Forelimb muscle (tissue), 1 donor: ENCODE measurements around the gene LIN9. TPM values are rescaled to one million over a fixed set of nuclear protein-coding genes. Genes with fewer than 3 reads are reported as not detected.

Experiments
- DNase-seq: peaks from one replicate; pipeline ENCODE4 v3.0.0-alpha.2; 2013; ENCODE audit warnings: low read depth
- polyA plus RNA-seq: library from polyadenylated mRNA; unstranded; fragments of 120-200 nt; gene quantifications from one replicate; pipeline ENCODE4 v1.2.1, GENCODE V29; 2013; ENCODE audit not compliant: insufficient read length

The LIN9 gene
- polyA plus RNA-seq, 1 donor = 6.7 TPM

DNA sequence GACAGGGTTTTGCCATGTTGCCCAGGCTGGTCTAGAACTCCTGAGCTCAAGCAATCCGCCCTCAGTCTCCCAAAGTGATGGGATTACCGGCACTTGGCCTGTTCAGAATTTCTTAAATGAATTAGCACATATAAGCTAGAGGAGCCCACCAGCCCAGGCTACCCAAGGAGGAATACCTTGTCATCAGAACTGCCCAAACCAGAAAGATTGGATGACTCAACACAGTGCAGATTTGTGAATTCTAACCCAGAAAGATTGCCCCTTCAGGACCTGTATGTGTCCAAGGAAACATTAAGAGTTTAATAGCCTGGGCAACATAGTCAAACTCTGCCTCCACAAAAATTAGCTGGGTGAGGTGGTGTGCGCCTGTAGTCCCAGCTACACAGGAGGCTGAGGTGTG is 14.0 kb upstream of the LIN9 start:
- DNase-seq = no peak

DNA sequence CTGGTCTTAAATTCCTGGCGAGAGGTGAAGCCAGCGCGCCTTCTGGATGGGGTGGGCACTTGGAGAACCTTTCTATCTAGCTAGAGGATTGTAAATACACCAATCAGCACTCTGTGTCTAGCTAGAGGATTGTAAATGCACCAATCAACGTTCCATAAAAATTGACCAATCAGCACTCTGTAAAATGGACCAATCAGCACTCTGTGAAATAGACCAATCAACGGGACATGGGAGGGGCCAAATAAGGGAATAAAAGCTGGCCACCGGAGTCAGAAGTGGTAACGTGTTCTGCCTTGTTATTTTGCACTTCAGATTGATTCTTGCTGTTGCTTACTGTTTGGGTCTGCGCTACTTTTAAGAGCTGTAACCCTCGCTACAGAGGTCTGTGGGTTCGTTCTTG is 12.0 kb upstream of the LIN9 start:
- no peak for DNase-seq

DNA sequence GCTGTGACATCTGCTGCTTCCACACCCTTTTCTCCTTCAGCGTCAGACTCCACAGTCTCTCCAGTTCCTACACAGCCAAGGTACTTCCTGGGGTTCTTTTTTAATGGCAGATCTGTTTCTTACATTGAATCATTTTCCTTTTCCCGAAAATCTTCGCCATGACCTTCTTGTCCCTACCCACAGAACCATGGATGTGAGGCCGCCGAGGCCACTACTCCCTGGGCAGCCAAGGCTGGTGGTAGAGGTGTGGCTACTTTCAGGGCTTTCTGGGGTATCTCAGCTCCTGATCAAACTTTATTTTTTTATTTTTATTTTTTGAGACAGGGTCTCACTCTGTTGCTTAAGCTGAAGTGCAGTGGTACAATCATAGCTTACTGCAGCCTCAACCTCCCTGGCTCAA is 9.5 kb upstream of the LIN9 start:
- DNase-seq = no peak

DNA sequence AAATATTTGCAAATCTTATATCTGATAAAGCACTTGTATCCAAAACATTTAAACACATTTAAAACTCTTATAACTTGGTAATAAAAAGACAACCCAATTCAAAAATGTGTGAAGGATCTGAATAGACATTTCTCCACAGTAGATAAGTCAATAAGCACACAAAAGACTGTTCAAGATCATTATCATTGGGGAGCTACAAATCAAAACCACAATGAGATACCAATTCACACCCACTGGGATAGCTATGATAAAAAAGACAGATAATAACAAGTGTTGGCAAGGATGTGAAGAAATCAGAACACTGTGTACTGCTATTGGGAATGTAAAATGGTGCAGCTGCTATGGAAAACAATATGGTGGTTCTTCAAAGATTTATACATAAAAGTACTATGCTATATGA is 5.1 kb upstream of the LIN9 start:
- DNase-seq = no peak

DNA sequence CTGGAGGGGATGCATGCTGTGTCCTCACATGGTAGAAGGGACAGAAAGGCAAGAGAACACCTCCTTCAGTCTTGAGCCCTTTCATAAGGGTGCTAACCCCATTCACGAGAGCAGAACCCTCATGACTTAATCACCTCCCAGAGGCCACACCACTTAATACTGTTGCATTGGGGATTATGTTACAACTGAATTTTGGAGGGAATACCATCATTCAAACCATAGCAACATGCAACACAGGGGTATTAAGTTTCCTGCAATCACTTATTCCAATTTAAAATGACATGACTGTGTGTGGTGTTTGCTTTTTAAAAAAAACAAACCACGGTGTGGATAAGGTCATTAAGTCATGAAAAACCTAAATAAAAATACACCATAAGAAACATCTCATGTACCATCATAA is 3.1 kb upstream of the LIN9 start:
- DNase-seq = no peak

DNA sequence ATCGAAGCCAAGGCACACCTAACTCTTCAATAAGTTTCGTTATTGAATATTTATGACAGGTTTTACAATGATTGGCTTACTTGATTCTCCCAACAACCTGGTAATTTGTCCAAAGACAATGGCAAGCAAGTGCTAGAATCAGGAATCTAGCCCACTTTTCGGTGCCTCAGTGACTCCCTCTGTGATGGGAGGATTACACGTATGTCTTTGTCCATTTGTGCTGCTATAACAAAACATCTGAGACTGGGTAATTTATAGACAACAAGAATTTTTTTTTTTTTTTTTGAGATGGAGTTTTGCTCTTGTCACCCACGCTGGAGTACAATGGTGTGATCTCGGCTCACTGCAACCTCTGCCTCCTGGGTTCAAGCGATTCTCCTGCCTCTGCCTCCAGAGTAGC is 2.4 kb upstream of the LIN9 start:
- DNase-seq = no peak

DNA sequence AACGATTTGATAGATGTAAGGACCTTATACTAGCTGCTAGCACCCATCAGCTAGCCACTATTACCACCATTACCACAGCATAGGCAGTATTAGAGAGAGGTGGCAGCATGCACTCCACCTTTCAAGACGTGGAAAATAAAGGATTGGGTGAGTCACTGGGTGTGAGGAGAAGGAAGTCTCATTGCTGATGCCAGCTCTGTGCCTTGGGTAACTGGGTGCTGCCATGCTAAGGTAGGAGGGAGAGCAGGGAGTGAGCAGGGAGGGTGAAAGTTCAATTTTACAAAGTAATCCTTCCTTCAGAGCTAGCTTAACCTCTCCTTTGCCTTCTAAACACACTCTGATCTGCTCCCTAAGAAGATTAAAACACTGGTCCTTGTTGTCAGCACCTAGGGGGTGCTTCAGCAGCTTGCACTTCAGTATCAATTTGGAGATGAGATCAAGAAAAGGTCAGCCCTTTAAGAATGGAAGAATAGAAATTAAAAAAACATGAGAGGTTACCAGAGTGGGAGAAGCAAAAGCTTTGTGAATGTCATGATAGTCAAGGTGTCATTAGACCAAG is 1.8 kb upstream of the LIN9 start:
- no peak for DNase-seq

DNA sequence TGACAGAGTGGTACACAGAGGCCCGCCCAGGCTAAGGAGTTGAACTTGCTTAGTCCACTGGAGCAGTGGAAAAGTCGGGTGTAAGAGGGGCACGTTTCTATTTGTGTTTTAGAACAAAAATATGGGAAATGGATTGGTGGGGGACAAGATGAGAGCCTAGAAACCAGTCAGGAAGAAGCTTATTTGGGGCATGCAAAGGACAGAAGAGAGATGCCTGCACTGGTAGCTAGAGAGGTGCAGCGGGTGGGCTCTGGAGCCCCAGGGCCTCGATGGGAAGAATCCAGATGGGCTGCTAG is 1.2 kb upstream of the LIN9 start:
- DNase-seq = no peak

DNA sequence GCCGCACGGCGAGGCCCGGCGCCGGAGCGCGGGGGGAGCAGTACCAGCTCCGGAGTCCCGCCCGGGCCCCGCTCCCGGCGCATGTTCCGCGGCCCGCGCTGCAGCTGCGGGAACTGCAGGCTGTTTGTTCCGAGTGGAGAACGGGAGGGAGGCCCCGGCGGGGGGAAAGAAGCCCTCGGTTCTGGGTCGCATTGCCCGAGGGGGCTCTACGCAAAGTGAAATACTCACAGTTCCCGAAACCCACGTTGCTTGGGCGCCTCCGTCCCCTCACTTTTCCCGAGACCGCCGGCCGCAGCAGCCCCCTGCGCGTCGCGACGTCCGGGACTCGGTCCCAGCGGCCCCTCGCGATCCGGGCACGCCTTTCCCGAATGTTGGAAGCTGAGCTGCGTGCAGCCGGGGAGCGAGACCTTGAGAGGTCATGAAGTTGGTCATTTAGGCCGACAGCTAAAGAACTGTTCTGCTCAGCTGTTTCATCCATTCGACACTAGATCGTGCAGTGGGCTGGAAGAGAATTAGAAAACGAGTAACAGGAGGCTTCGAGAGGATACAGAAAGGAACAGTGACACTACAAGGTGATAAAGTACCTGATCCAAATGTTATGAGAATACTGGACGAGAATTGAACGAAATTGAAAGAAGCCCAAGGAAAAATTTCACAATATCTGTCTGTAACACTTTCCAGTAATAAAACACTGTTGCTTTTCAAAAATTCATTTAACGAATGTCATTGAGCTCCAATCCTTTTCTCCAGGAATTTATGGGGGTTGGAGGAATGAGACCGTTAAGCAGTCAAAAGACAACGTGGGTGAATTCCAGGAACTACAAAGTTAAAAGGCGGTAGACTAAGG is 657 bp upstream of the LIN9 start:
- no peak for DNase-seq

DNA sequence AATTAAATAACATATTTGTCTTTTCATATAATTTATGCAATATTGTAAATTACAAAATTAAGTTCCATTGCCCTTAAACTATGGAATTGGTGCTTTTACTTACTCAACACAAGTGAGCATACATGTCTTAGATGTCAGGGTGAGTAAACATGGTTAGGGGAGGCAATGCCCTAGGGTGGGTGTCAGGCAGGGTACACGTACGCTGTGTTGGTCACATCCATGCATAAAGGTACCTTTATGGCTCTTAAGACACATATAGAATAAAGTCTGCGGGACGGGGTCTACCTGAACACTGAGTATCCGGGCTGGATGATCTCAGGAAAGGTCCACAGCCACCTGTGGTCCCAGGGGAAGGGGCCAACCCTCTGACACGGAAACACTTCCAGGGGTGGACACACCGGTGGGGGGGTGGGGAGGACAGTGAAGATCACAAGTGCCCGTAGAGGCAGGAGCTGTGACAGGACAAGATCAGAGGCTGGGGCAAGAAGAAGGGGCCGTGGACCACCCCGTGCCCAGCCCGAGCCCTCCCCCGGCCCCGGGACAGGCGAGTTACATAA is 720 bp downstream of the LIN9 start:
- no peak for DNase-seq

DNA sequence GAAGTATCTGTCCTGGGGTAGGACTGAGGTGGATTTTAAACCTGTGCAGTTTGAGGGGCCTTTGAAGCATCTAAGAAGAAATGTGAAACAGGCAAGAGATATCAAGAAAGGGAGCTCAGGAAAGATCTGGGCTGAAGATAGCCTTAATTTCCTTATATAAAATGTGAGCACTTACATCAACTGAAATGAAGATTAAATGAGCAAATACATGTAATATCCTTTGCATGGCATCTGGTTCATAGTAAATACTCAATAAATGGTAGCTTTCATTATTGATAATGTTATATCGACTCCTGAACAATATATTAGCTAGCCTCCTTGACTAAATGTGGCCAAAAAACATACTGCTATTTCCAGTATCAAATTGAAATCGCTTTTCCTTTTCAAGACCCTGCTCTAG is 2.5 kb downstream of the LIN9 start:
- DNase-seq = no peak

DNA sequence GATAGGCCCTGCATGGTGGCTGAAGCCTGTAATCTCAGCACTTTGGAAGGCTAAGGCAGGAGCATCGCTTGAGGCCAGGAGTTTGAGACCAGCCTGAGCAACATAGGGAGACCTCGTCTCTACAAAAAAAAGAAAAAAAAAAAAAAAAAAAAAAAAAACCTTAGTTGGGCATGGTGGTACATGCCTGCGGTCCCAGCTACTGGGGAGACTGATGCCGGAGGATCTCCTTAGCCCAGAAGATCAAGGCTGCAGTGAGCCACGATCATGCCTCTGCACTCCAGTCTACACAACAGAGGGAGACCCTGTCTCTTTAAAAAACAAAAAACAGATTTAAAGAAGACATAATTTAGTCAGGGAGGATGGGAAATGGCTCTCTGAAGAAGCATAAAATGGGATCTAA is 3.8 kb downstream of the LIN9 start:
- no peak for DNase-seq

DNA sequence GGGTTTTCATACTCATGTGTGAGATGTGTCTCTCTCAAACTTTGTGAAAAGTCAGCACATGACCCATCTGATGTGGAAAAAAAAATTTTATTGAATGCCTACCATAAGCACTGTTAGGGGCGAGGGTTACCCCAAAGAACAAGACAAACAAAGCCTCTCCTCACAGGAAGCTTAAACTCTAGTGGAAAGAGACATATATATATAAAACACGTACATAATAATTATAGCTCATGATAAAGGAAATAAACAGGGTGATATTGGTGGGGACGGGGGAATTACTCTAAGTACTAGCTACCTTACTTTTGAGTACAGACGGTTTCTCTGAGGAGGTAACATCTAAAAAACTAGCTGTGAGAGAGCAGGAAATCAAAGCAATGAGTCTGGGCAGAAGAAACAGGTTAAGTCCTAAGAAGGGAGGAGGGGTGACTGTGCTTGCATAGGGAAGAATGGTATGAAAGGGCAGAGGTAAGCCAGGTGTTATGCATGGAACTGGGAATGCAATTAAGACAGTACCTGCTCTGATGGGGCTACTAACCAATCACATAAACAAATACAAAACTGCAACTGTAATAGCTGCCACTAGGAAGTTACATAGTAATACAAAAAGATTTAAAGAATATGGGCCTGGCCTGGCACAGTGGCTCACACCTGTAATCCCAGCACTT is 4.5 kb downstream of the LIN9 start:
- no peak for DNase-seq

DNA sequence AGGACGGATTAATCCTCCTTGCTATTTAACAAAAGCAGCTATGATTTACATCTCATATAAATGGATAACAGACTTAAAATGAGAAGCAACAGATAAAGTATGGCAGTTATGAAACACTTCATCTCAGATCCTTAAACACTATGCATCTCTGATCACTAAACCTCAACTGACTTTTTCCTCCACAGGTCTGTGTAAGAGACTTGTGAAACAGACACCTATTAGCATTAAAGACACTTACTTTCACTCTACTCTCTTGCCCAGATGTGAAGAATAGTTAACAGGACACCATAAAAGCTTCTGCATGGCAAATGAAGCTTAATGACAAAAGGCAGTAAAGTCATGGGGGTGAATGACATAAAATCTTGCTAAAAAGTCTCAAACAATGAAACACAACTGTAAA is 6.2 kb downstream of the LIN9 start:
- DNase-seq = no peak

DNA sequence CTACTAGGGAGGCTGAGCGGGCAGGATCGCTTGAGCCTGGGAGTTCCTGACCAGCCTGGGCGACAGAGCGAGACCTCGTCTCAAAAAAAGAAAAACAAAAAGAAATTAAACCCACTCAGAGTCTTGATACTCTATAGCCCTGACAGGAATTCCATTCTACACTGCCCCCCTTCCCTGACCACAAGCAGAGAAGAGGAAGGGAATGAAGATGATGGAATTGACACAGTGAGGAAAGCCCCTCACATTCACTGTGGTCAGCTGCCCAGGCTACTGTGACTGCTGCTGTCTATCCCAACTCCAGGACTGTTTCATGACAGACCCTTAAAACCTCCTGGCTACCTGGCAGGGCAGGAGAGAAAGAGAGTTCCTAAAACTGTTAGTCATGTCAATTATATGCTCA is 12.1 kb downstream of the LIN9 start:
- DNase-seq = no peak

DNA sequence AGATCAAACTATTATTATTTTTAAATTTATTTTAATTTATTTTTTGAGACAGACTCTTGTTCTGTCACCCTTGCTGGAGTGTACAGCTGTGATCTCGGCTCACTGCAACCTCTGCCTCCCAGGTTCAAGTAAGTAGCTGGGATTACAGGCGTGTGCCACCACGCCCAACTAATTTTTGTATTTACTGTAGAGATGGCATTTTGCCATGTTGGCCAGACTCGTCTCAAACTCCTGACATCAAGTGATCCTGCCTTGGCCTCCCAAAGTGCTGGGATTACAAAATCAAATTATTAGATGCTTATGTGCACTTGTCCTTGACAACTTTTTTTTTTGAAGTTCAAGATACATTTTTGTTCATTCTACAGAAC is 15.4 kb downstream of the LIN9 start:
- DNase-seq = no peak

DNA sequence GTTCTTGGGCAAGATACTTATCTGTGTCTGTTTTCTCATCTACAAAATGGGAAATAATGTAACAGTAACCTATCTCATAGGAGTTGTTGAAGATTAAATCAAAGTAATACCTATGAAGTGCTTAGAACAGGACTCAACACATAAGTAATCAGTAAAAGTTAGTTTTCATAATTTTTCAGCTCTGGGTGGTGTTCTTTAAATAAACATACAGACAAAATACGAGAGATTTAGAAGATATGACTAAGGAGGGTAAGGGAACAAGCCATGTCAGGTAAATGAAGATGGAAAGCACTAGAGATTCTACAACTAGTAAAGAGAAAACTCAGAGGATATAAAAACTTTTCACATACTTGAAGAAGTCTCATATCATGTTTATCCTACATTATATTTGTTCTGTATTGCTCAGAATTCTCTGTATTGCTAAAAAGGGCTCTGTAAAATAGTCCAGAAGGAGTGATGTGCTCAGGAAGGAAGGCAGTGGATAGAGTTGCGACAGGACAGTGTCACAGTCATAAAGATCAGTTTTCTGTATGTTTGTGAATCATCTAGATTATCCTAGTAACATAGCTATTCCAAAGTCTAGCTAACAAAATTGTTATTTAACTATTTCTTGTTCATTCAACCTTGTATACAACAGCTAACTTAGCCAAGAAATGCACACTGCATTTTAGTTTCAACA is 16.0 kb downstream of the LIN9 start:
- no peak for DNase-seq

DNA sequence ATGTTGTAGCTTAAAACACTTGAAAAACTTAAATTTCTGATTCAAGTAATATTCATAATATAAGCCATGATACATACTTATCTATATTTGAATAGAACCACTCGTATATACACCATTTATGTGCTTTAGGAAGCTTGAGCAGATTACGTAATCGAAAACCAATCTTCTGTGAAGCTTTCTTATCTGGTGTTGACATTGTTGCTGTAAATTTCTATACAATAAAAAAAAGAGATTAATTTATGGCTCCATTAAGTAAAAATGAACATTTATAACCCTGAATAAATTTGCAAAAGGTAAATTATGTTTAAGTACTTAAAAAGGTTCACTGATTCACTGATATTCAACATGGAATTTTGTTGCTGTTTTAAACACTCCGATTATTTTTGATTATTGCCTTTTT is 21.4 kb downstream of the LIN9 start:
- no peak for DNase-seq

DNA sequence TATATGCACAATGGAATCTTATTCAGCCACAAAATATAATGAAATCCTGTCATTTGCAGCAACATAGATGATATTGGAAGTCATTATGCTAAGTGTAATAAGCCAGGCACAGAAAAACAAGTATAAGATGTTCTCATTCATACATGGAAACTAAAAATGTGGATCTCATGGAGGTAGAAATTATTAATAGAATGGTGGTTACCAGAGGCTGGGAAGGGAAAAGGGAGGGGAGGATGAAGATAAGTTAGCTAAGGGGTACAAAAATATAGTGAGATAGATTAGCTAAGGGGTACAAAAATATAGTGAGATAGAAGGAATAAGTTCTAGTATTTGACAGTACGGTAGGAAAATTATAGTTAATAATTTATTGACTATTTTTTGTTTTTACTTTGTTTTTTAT is 27.9 kb downstream of the LIN9 start:
- DNase-seq = no peak

DNA sequence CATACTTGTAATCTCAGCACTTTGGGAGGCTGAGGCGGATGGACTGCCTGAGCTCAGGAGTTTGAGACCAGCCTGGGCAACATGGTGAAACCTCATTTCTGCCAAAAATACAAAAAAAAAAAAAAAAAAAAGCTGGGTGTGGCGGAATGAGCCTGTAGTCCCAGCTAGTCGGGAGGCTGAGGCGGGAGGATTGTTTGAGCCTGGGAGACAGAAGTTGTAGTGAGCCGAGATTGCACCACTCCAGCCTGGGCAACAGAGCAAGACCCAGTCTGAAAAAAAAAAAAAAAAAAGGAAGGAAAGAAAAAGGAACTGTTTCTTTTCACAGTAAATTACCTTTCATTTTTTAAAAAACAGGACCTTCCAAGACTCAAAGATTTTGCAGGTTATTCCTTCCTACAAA is 29.5 kb downstream of the LIN9 start:
- DNase-seq = no peak

DNA sequence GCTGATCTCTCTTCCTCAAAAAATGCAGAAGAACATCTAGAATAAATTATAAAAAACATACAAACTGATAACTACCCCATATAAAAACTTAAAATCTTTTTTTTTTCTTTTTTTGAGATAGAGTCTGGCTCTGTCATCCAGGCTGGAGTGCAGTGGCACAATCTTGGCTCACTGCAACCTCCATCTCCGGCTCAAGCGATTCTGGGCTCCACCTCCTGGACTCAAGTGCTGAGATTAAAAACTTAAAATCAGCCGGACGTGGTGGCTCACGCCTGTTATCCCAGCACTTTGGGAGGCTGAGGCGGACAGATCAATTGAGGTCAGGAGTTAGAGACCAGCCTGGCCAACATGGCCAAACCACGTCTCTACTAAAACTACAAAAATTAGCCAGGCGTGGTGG is 31.1 kb downstream of the LIN9 start:
- no peak for DNase-seq

DNA sequence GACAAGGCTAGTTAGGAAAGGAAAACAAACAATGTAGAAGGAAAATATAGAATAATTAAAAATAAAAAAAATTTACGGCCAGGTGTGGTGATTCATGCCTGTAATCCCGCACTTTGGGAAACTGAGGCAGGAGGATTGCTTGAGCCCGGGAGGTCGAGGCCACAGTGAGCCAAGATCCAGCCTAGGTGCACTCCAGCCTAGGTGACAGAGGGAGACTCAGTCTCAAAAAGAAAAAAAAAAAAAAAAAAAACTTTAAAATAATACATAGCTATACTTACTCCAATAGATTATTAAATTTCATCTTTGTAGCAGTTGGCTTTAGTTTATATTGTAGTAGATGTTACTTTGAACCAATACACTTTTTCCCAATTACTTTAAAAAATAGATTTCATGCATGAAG is 32.0 kb downstream of the LIN9 start:
- DNase-seq = no peak
